OCI-LY7 (cell line): ENCODE data around the gene UGT1A9. TPM values are rescaled to one million over a fixed set of nuclear protein-coding genes. Genes with fewer than 3 reads are reported as not detected.

Source experiments
- BruUV-seq: library from RNA; stranded (reverse); fragments of 400-500 nt; replicated peaks from 2 replicates; lab custom pipeline; 2021; lab: Mats Ljungman, UMichigan
- CTCF ChIA-PET: fragments of 300-600 bp; sonication (Branson Sonifier 250); formaldehyde crosslinking; loops from one replicate; lab custom pipeline; 2022; ENCODE audit warnings: antibody characterized with exemption; ENCODE audit not compliant: unreplicated experiment; lab: Charles Lee
- POLR2A ChIA-PET: fragments of 300-600 bp; sonication (Branson Sonifier 250); formaldehyde crosslinking; loops from one replicate; lab custom pipeline; 2022; ENCODE audit warnings: antibody characterized with exemption; lab: Charles Lee
- DNase-seq: peaks from one replicate; pipeline ENCODE4 v3.0.0-alpha.2; 2015; ENCODE audit warnings: low spot score
- H2AFZ ChIP-seq: fragments of 200-600 bp; sonication (generic), shearing (Covaris generic); 2 replicates; pipeline ENCODE4 v1.6.1; 2014; ENCODE audit warnings: mild to moderate bottlenecking, antibody characterized with exemption, low read length, moderate library complexity
- H3K27ac ChIP-seq: fragments of 200-600 bp; sonication (generic); 2 replicates; pipeline ENCODE4 v1.5.1; 2014; ENCODE audit warnings: mixed run types, low read depth, mild to moderate bottlenecking, moderate library complexity, low read length, inconsistent platforms; ENCODE audit not compliant: poor library complexity, severe bottlenecking
- H3K36me3 ChIP-seq: fragments of 200-600 bp; sonication (generic); 2 replicates; pipeline ENCODE4 v1.6.1; 2014; ENCODE audit warnings: mild to moderate bottlenecking, antibody characterized with exemption, low read length, moderate library complexity, mixed read lengths; ENCODE audit not compliant: insufficient read depth
- H3K4me1 ChIP-seq: fragments of 200-600 bp; sonication (generic); 2 replicates; pipeline ENCODE4 v1.5.1; 2014; ENCODE audit warnings: mild to moderate bottlenecking, low read length; ENCODE audit not compliant: insufficient read depth, poor library complexity, severe bottlenecking
- H3K4me2 ChIP-seq: fragments of 200-600 bp; sonication (generic); 2 replicates; pipeline ENCODE4 v1.6.1; 2014; ENCODE audit warnings: mild to moderate bottlenecking, low read length
- H3K4me3 ChIP-seq: fragments of 200-600 bp; sonication (generic); 2 replicates; pipeline ENCODE4 v1.5.1; 2014; ENCODE audit warnings: mild to moderate bottlenecking, low read depth, low read length; ENCODE audit not compliant: poor library complexity, severe bottlenecking
- H3K79me2 ChIP-seq: fragments of 200-600 bp; sonication (generic); 2 replicates; pipeline ENCODE4 v1.6.1; 2016; ENCODE audit warnings: low read depth, mild to moderate bottlenecking, low read length, moderate library complexity, mixed read lengths; ENCODE audit not compliant: insufficient read depth
- H3K9me2 ChIP-seq: fragments of 200-600 bp; sonication (generic); 2 replicates; pipeline ENCODE4 v1.6.1; 2016; ENCODE audit warnings: mild to moderate bottlenecking, low read length, mixed read lengths; ENCODE audit not compliant: insufficient read depth
- H3K9me3 ChIP-seq: fragments of 200-600 bp; sonication (generic); 2 replicates; pipeline ENCODE4 v1.6.1; 2014; ENCODE audit warnings: mild to moderate bottlenecking, mixed run types, low read length, mixed read lengths
- H4K20me1 ChIP-seq: fragments of 200-600 bp; sonication (generic); 2 replicates; pipeline ENCODE4 v1.6.1; 2014; ENCODE audit warnings: mild to moderate bottlenecking, antibody characterized with exemption, low read length, moderate library complexity, mixed read lengths; ENCODE audit not compliant: insufficient read depth
- CTCF ChIP-seq: fragments of 200-600 bp; sonication (generic); conservative IDR thresholded peaks from 2 replicates; pipeline ENCODE4 v1.5.1; 2014; ENCODE audit warnings: mild to moderate bottlenecking, antibody characterized with exemption, low read length, moderate library complexity, mixed read lengths
- EZH2phosphoT487 ChIP-seq: fragments of 200-600 bp; sonication (generic); IDR thresholded peaks from 2 replicates; pipeline ENCODE4 v1.6.1; 2018; ENCODE audit warnings: low read depth, borderline replicate concordance, mild to moderate bottlenecking, mixed run types, antibody characterized with exemption, low read length, moderate library complexity, mixed read lengths
- intact Hi-C: fragments of 100-400 bp; cut with micrococcal nuclease; formaldehyde crosslinking; loops from one replicate; pipeline ENCODE4 v1.10.0; 2022; ENCODE audit not compliant: unreplicated experiment
- total RNA-seq, 2 experiments: library from RNA; depleted of rRNA in 1 of 2; stranded (reverse); fragments of >200 nt in 1 of 2; shearing (Covaris generic) in 1 of 2; gene quantifications; 2 replicates each; pipeline ENCODE4 v1.2.3, GENCODE V29; 2014 to 2022

The UGT1A9 gene
- total RNA-seq, 2 experiments from 2014 or later: not detected

GRCh38 chr2:233689501-233689900, 17.8 kb downstream of the UGT1A9 start:
- Histone ChIP-seq H4K20me1 (no peaks in the 10 kb centered on the region), H3K79me2 (no peaks in the 10 kb centered on the region), H3K4me1 (no peaks in the 10 kb centered on the region), H3K9me2 (no peaks in the 10 kb centered on the region), H2AFZ (no peak overlapping the region), H3K9me3 (no peaks in the 10 kb centered on the region), H3K4me2 (no peak overlapping the region), H3K4me3 (no peak overlapping the region), H3K27ac (no peak overlapping the region), H3K36me3 (no peaks in the 10 kb centered on the region)
- ChIA-PET POLR2A (no interaction called here), CTCF (no interaction called here)
- no peak for TF ChIP-seq CTCF
- no peak for TF ChIP-seq EZH2phosphoT487
- intact Hi-C loops: no loop called here
- no peak for DNase-seq
- BruUV-seq: no TSS peak

DNA sequence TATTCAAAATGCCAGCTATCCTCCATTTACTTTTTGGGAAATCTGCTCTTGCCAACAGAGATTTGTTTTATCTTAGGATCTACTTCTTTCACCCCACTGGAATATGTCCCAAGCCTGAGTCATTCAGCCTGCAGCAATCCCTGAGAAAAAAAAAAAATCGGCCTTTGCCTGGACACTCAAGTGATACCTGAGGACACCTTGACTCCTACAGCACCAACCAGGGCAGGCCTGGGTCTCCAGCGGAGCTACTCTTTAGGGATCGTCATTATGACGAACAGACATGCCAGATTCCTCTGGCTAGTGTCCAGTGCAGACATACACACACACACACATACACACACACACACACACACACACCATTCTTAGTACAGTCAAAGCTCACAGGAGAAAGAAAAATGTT, 18.7 kb downstream of the UGT1A9 start:
- H3K9me3 ChIP-seq: no peaks in the 10 kb centered on the region
- ChIA-PET POLR2A (interaction anchor here (0.9 kb wide), 1 partner anchor 67 kb away, joined by 3 read pairs; no protein-coding TSS in a partner anchor), CTCF (no interaction called here)
- intact Hi-C loops: no loop called here
- H3K27ac ChIP-seq: no peak overlapping the region
- no peaks in the 10 kb centered on the region for H3K4me1 ChIP-seq
- BruUV-seq: no TSS peak
- no peaks in the 10 kb centered on the region for H3K36me3 ChIP-seq
- DNase-seq: no peak
- H3K9me2 ChIP-seq: no peaks in the 10 kb centered on the region
- no peak overlapping the region for H2AFZ ChIP-seq
- no peak overlapping the region for H3K4me3 ChIP-seq
- H4K20me1 ChIP-seq: no peaks in the 10 kb centered on the region
- H3K79me2 ChIP-seq: no peaks in the 10 kb centered on the region
- no peak overlapping the region for H3K4me2 ChIP-seq
- TF ChIP-seq CTCF (no peak), EZH2phosphoT487 (no peak)

GRCh38 chr2:233691443-233692433, 20.0 kb downstream of the UGT1A9 start:
- H3K79me2 ChIP-seq: no peaks in the 10 kb centered on the region
- no peaks in the 10 kb centered on the region for H3K36me3 ChIP-seq
- H3K4me2 ChIP-seq: no peak overlapping the region
- intact Hi-C loops: no loop called here
- no TSS peak for BruUV-seq
- no peak for DNase-seq
- no peaks in the 10 kb centered on the region for H3K4me1 ChIP-seq
- CTCF ChIA-PET: no interaction called here
- H3K9me3 ChIP-seq: no peaks in the 10 kb centered on the region
- no peak for TF ChIP-seq EZH2phosphoT487
- TF ChIP-seq CTCF: no peak
- H4K20me1 ChIP-seq: no peaks in the 10 kb centered on the region
- H3K27ac ChIP-seq: no peak overlapping the region
- H3K9me2 ChIP-seq: no peaks in the 10 kb centered on the region
- POLR2A ChIA-PET: no interaction called here
- H2AFZ ChIP-seq: no peak overlapping the region
- H3K4me3 ChIP-seq: no peak overlapping the region
